ENCODE measurements around the gene LGR6.

DNA sequence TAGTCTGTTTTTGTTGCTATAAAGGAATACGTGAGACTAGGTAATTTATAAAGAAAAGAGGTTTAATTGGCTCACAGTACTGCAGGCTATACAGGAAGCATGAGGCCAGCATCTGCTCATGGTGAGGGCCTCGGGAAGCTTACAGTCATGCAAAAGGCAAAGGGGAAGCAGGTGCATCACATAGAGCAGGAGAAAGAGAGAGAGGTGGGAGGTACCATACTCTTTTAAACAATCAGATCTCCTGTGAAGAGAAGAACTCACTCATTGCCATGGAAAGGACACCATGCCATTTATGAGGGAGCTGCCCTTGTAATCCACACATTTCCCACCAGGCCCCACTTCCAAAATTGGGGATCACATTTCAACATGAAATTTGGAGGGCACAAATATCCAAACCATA lies 167.6 kb downstream of the LGR6 start:
- TF ChIP-seq RAD21 (IDR thresholded peaks at IDR 0.05 in 1 of 2, conservative IDR thresholded peaks at IDR 0.05 in 1 of 2; ENCODE audit: low read depth in 2 of 2, low read length in 2 of 2): no peak
- no peak for TF ChIP-seq POLR2A (IDR thresholded peaks at IDR 0.05; ENCODE audit: control extremely low read depth in 1 of 2, low read depth in 2 of 2, low read length in 2 of 2)
- no peak for TF ChIP-seq CTCF (IDR thresholded peaks at IDR 0.05; ENCODE audit: control extremely low read depth in 1 of 3, insufficient read depth in 1 of 3, low read depth in 1 of 3, low read length in 3 of 3)
- TF ChIP-seq RNF2 (IDR thresholded peaks at IDR 0.05; ENCODE audit: borderline replicate concordance, low read depth, low read length, missing control alignments, poor library complexity, severe bottlenecking): no peak
- TF ChIP-seq SP1 (IDR thresholded peaks at IDR 0.05; ENCODE audit: low read depth, low read length): no peak
- TF ChIP-seq, protein P1, sequence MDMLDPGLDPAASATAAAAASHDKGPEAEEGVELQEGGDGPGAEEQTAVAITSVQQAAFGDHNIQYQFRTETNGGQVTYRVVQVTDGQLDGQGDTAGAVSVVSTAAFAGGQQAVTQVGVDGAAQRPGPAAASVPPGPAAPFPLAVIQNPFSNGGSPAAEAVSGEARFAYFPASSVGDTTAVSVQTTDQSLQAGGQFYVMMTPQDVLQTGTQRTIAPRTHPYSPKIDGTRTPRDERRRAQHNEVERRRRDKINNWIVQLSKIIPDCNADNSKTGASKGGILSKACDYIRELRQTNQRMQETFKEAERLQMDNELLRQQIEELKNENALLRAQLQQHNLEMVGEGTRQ (IDR thresholded peaks at IDR 0.05; ENCODE audit: low read length): 0 out of 2 replicates have a peak, but pooled peaks have one; percentile 17
- TF ChIP-seq PHF8 (conservative IDR thresholded peaks at IDR 0.05; ENCODE audit: low read depth, low read length): no peak
- TF ChIP-seq YY1 (IDR thresholded peaks at IDR 0.05; ENCODE audit: low read depth, low read length): no peak
- no peak for TF ChIP-seq CHD2 (IDR thresholded peaks at IDR 0.05; ENCODE audit: low read length)
- TF ChIP-seq GABPA (IDR thresholded peaks at IDR 0.05; ENCODE audit: borderline replicate concordance, insufficient read depth, low read length): no peak
- TF ChIP-seq MAX (IDR thresholded peaks at IDR 0.05): no peak
- no peak for TF ChIP-seq SUZ12 (IDR thresholded peaks at IDR 0.05; ENCODE audit: low read length)
